NCI-H1417 (cell line): ENCODE measurements around the gene POLR3E.
"Not testable (repeated sequence)": the region's sequence is repeated elsewhere in the genome, so short reads cannot be mapped to it uniquely, and the experiment has no call there.

Experiments used
- DNase-seq, 3 experiments: peaks; one replicate each; lab custom pipeline; 2025; lab: John Stamatoyannopoulos, UW

POLR3E gene

GRCh38 chr16:22335668-22336246 lies 38.5 kb downstream of the POLR3E start:
- no peak for DNase-seq

GRCh38 chr16:22336581-22336980 lies 39.4 kb downstream of the POLR3E start:
- DNase-seq, result no peak

GRCh38 chr16:22337045-22337444 lies 39.8 kb downstream of the POLR3E start:
- DNase-seq, result no peak

DNA sequence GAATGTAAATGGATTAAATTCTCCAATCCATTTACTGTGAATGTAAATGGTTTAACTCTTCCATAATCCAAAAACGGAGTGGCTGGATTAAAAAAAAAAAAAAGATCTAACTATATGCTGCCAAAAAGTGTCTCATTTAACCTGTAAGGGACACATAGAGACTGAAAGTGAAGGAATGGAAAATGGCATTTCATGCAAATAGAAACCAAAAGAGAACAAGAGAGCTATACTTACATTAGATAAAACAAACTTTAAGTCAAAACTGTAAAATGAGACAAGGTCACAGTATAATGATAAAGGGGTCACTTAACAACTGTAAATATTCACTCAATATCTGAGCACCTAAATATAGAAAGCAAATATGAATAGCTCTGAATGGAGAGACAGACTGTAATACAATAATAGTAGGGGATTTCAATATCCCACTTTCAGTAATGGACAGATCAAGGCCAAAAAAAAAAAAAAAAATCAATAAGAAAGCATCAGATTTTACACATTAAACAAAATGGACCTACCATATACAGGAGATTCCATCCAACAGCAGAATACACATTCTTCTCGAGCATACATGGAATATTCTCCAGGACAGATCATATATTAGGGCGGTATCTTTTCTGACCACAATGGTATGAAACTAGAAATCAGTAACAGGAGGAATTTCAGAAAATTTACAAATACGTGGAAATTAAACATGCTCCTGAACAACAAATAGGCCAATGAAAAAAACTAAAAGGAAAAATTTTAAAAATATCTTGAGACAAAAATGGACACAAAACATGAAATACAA lies 40.8 kb downstream of the POLR3E start:
- no peak for DNase-seq

DNA sequence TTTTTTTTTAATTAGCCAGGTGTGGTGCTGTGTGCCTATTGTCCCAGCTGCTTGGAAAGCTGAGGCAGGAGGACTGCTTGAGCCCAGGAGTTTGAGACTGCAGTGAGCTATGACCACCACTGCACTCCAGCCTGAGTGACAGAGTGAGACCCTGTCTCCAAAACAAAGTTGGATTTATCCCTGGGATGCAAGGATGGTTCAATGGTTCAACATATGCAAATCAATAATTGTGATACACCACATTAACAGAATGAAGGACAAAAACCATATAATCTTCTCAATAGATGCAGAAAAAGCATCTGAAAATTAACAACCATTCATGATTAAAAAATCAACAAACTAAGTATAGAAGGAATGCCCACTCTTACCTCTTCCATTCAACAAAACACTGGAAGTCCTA lies 43.7 kb downstream of the POLR3E start:
- DNase-seq, result no peak

DNA sequence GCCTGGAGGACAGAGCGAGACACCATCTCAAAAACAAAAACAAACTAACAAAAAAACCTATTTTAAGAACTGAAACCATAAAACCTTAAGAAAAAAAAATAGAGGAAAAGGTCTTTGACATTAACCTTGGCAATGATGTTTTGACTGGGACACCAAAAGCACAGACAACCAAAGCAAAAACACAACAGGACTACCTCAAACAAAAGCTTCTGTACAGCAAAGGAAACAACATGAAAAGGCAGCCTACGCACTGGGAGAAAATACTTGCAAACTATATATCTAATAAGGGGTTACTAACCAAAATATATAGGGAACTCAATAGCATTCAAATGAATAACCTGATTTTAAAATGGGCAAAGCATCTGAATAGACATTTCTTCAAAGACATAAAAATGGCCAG lies 44.9 kb downstream of the POLR3E start:
- no peak for DNase-seq

DNA sequence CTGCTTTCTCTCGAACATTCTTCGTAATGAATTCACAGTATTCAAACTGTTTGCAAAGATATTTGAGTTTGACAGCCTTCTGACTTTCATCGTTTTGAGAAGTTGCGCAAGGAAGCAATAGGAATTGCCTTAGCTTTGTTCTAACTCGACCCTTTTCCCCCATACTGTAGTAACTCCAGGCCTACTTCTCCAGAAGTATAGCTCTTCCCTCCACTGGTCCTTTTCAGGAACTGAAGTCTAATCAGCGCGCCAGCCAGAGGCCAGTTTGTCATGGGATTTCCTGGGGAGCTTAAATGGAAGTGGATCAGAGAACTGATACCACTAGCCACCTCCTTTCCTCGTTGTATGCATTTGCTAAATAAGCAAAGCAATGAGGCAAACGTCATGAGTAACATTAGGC lies 49.3 kb downstream of the POLR3E start:
- no peak for DNase-seq

GRCh38 chr16:22347100-22347820 lies 50.1 kb downstream of the POLR3E start:
- no peak for DNase-seq

DNA sequence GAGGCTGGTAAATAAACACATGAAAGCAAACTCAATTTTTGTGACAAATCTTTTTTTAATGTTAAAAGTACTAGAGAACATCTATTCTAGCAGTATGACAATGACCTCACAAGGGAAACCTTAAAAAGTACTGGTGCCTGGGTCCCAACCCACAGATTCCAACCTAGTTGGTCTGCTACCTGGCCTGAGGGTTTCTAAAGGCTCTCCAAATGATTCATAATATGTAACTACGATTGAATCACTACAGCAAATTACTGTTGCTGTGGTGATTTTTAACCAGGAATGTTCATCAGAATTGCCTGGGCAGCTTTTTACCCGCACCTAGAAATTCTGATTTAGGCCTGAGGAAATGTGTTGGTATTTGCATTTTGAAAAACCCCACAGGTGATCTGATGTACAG lies 51.1 kb downstream of the POLR3E start:
- no peak for DNase-seq

DNA sequence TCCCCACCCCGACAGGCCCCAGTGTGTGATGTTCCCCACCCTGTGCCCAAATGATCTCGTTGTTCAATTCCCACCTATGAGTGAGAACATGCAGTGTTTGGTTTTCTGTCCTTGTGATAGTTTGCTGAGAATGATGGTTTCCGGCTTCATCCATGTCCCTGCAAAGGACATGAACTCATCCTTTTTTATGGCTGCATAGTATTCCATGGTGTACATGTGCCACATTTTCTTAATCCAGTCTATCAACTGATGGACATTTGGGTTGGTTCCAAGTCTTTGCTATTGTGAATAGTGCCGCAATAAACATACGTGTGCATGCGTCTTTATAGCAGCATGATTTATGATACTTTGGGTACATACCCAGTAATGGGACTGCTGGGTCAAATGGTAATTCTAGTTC lies 53.8 kb downstream of the POLR3E start:
- not testable (repeated sequence) for DNase-seq

DNA sequence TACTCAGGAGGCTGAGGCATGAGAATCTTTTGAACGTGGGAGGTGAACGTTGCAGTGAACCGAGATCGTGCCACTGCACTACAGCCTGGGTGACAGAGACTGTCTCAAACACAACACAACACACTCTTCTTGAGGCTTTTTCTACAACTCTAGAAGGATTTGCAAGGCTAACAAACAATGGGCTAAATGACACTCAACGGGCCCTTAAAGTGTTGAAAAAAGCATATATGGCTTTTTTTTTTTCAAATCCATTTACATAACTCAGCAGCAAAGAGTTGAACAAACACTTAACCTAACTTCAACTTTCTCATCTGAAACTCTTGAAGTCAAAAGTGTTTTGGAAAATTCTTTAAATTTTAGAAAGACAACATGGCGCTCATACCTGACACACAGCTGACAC lies 54.9 kb downstream of the POLR3E start:
- DNase-seq, result no peak

GRCh38 chr16:22352723-22353122 lies 55.5 kb downstream of the POLR3E start:
- no peak for DNase-seq

GRCh38 chr16:22353191-22353919 lies 56.1 kb downstream of the POLR3E start:
- no peak for DNase-seq

DNA sequence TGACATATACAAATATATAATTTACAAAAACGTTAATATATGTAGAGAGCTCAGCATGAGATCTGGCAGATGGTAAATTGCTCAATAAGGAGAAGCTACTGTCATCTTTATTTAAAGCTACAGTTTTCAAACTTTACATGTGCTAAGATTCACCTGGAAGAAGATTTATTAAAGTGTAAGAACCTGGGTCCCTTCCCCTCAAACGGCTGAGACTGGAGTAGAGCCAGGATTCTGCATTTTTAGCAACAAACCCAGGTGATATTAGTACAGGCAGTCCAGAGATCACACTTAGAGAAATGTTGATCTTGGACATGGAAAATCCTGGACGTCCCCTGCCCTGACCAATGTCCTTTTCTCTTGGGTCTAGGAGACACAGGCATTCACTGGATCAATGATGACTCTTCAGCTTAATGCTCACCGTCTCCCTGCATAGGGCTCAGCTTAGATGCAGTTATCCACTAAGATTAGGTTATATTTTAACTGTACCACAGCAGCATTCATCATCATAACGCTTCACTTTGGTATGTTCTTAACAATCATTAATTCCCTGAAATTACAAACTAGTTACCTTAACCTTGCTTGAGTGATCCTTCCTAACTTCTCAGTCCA lies 56.8 kb downstream of the POLR3E start:
- DNase-seq, result no peak

DNA sequence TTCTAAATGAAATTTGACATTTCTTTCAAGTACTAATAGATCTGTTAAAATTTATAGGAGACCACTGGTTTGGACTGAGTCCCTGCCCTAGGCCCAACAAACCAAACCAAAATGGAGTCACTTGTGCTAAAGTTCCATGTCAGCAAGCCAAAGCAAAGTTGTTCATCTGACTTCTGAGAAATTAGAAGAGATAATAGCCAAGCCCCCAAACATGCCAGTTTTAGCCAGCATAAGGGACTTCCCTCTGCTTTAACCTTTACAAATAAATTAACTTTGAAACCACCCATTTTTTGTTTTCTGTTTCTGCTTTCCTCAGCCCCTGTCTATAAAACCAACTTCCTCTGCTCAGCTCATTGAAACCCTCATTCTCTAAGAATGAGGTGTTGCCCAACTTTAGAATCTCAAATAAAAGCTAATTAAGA lies 58.3 kb downstream of the POLR3E start:
- DNase-seq, result no peak

GRCh38 chr16:22356930-22357634 lies 59.9 kb downstream of the POLR3E start:
- no peak for DNase-seq

- DNase-seq, result no peak
These were observed 60.4 kb downstream of the POLR3E start for GRCh38 chr16:22357635-22357971.

- DNase-seq, result no peak
These were observed 60.8 kb downstream of the POLR3E start for GRCh38 chr16:22358000-22358399.

DNA sequence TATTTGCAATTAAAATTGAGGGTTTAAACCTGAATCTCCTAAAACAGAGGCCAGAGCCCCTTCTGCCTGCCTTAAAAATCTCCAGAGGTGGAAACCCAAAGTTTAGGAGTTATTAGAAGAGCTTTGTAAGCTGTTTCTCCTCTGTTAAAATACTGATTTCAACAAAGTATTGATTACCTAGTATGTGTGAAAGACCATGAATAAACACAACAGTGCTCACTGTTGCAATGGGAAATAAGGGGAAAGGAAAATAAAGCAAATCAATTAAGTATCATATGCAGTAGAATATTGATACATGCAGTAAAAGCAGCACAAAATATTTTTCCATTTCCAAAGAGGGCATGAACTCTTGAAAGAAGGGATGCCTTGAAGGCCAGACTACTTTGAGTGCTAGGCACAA lies 62.5 kb downstream of the POLR3E start:
- DNase-seq, result no peak

- DNase-seq, result no peak
These were observed 63.9 kb downstream of the POLR3E start for GRCh38 chr16:22360963-22361659.

DNA sequence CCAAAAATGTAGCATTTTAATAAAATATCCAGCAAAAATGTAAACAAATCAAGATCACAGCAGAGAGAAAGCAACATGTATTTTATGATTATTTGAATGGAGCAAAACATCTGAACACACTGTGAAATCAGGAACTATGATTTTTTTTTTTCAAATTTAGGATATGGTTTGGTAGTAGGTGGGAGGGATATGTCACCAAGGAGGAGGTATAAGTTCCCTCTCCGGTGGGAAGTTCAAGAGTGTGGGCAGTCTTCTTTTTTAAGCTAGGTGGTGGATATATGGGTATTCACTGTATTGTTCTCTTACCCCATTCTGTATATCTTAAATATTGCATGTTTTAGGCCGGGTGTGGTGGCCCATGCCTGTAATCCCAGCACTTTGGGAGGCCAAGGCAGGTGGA lies 67.0 kb downstream of the POLR3E start:
- DNase-seq, result no peak
